GM18907 (cell line): ENCODE data around the gene PLEKHM2.
"Not testable (repeated sequence)": the region's sequence is repeated elsewhere in the genome, so short reads cannot be mapped to it uniquely, and the experiment has no call there.

Experiments
- ATAC-seq: cut with Tn5 transposase; IDR thresholded peaks from one replicate; pipeline ENCODE4 v1.9.1; 2021; ENCODE audit warnings: mild to moderate bottlenecking, moderate library complexity; ENCODE audit not compliant: unreplicated experiment

PLEKHM2 gene, protein sequence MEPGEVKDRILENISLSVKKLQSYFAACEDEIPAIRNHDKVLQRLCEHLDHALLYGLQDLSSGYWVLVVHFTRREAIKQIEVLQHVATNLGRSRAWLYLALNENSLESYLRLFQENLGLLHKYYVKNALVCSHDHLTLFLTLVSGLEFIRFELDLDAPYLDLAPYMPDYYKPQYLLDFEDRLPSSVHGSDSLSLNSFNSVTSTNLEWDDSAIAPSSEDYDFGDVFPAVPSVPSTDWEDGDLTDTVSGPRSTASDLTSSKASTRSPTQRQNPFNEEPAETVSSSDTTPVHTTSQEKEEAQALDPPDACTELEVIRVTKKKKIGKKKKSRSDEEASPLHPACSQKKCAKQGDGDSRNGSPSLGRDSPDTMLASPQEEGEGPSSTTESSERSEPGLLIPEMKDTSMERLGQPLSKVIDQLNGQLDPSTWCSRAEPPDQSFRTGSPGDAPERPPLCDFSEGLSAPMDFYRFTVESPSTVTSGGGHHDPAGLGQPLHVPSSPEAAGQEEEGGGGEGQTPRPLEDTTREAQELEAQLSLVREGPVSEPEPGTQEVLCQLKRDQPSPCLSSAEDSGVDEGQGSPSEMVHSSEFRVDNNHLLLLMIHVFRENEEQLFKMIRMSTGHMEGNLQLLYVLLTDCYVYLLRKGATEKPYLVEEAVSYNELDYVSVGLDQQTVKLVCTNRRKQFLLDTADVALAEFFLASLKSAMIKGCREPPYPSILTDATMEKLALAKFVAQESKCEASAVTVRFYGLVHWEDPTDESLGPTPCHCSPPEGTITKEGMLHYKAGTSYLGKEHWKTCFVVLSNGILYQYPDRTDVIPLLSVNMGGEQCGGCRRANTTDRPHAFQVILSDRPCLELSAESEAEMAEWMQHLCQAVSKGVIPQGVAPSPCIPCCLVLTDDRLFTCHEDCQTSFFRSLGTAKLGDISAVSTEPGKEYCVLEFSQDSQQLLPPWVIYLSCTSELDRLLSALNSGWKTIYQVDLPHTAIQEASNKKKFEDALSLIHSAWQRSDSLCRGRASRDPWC

DNA sequence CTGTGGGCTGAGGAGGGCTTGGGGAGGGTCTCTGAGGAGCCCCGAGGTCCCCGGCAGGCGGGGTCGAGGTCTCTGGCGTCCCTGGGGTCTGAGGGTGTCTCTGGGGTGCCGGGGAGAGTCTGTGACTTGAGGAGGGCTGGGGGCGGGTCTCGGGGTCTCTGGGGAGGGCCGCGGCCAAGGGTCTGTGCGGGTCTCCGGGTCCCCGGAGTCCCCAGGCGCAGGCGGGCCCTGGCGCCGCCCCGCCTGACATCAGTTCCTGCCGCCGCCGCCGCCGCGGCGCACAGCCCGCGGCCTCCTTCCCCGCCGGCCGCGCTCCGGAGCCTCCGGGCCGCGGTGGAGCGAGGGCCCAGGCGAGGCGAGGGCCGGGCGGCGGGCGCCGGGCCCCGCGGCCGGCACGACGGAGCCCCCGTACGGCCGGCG is at the start of gene PLEKHM2:
Gene PLEKHM2, plus strand, starts transcription at position 279 of the 420 bp plus-strand sequence. CDS start 239 bp downstream, outside the sequence.
- ATAC-seq = no peak

DNA sequence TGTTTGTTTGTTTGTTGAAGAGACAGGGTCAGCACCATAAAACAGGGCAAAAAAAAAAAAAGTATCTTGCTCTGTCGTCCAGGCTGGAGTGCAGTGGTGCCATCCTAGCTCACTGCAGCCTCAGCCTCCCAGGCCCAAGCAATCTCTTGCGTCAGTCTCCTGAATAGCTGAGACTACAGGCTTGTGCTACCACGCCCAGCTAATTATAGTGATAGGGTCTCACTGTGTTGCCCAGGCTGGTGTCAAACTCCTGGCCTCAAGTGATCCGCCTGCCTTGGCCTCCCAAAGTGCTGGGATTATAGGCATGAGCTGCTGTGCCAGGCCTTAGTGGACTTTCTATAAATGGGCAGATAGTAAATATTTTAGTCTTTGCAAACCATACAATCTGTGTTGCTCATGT is 47.7 kb upstream of the PLEKHM2 start:
- no peak for ATAC-seq

DNA sequence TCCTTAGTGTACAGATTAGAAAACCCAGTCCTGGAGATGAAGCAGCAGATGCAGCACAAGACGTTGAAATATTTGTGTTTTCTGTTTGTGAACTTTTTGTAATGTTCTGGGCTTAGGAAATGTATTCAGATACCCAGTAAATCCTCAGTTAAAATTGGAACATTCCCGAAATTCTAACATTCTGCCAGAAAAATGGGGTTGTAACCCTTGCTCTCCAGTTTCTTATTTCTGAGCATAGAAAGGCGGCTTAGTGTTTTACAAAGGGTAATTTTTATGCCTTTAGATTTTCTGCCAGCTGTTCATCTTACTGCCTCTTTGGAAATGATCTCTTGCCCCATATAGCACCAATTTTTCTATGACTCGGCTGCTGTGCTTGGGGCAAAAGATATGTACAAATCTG is 46.3 kb upstream of the PLEKHM2 start:
- no peak for ATAC-seq

DNA sequence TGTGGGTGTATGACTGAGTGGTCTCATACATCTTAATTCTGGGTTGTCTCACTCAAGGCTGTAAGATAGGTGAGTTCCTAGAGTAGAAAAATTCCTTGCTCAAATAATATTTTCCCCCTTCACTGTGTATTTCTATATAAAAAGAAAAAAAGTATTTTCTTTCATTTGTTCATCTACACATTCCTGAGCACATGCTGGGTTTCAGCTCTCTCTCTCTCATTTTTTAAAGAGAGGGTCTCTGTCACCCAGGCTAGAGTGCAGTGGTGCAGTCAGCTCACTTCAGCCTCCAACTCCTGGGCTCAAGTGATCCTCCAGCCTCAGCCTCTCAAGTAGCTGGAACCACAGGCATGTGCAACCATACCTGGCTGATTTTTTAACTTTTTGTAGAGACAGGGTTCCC is 44.9 kb upstream of the PLEKHM2 start:
- ATAC-seq = no peak

DNA sequence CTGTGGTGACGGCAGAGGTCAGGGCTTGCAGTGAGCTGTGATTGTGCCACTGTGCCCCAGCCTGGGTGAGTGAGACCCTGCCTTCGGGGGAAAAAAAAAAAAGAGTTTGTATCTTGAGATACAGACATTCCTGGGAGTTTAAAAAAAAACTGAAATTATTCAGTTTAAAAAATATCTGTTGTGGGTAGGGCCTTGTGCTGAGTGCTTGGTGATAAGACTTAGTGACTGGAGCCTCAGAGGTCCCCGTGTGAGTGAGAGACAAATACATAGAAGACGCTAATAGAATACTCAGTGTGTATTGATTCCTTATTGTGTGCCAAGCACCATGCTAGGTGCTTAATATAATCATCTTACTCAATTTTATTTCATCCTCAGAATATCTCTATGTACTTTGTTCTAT is 44.2 kb upstream of the PLEKHM2 start:
- ATAC-seq = no peak

DNA sequence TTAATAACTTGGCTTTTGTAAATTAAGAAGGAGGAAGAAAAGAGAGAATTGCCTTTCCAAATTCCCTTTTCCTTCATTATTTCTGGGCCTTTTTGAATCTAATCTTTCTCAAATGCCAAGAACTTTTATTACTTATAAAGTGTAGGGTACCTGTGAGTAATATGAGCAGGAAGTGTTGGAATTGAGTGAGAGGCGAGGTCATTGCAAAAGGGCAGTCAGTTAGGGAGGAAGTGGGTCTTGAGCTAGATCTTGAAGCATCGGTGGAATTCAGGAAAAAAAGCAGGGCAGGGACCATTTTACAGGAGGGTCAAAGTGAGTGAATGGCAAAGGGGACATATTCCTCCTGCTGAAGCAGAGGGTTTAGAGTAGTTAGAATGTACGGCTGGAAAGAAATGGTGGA is 43.5 kb upstream of the PLEKHM2 start:
- ATAC-seq = no peak

DNA sequence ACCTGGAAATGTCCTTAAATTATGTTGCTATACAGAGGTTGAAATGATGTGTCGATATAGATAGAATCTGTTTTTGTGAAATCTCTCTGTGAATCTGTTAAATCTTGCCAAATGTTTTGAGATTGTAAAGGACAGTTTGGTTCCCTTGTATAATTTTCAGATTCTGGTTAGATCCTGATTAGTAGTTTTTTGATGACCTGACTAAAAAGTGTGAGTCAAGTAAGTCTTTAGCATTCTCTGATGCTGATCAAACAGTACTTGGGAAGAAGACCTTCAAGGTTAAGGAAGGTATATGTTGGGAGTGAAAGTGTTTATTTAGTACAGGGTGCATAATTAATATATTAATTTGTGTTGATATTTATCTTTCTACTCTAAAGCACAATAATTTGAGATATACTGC is 34.2 kb upstream of the PLEKHM2 start:
- ATAC-seq = no peak

DNA sequence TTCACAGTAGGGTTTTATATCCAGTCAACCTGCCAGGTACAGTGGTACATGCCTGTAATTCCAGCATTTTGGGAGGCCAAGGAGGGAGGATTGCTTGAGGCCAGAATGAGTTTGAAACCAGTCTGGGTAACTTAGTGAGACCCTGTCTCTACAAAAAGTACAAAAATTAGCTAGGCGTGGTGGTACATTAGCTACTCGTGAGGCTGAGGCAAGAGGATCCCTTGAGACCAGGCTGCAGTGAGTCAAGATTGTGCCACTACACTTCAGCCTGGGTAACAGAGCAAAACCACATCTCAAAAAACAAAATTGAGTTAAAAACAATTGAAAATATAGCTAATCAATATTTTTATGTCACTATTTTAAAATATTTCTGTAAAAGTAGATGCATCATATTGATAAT is 33.7 kb upstream of the PLEKHM2 start:
- no peak for ATAC-seq

DNA sequence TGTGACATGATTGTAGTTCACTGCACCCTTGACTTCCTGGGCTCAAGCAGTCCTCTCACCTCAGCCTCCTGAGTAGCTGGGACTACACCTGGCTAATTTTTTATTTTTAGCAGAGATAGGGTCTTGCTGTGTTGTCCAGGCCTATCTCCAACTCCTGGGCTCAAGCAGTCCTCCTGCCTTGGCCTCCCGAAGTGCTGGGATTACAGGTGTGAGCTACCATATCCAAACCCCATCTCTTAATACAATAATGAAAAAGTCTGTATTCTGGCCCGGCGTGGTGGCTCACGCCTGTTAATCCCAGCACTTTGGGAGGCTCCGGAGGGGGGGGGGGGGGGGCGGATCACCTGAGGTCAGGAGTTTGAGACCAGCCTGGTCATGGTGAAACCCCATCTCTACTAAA is 32.0 kb upstream of the PLEKHM2 start:
- not testable (repeated sequence) for ATAC-seq

DNA sequence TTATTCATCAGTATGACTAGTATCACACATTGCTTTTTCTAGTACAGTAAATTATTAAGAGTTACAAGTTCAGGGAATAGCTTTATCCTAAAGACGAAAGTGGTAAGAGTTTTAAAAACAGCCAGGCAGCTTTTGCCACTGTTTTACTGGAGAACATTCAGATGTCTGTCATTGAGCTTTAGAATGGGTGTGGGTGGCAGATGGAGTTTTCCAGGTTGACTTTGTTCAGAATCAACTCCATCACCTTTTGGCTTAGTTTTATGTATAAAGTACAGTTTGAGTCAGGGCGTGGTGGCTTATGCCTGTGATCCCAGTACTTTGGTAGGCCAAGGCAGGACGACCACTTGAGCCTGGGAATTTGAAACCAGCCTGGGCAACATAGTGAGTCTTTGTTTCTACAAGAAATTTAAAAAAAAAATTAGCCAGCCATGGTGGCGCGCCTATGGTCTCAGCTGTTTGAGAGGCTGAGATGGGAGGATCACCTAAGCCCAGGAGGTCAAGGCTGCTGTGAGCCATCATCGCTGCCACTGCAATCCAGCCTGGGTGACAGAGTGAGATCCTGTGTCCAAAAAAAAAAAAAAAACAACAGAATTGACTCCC is 29.9 kb upstream of the PLEKHM2 start:
- ATAC-seq = no peak

DNA sequence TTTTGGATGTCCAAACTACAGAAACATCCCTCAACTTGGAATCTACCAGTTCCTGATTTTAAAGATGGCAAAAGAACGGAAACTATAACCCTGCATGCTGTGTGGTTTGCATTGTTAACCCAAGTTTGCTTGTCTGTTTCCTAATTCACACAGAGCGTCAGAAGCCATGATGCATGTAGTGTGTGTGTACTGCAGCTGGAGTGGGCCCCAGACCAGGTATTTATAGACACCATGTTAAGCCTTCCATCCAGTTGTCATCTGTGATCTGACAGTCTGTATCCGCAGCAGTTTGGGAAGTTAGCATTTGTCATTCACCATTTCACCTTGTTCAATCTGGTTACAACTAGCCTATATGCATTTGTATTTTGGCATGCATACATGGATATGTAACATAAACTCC is 27.7 kb upstream of the PLEKHM2 start:
- no peak for ATAC-seq

DNA sequence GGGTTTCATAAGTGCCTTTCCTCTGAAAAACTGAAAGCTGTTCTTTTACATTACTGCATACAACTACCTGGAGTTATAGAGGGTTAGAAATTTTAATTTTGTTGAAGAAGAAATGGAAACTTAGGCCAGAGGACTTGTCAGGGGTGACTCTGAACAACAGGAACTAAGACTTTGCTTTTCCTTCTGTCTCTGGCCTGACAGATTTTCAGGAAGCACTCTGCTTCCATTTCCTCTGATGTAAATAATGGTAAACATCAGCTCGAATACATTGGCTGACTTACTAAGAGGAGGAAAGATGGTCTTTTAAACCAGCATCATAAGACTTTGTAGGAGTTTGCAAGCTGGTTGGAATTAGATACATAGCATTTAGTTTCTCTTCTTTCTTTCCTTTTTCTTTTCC is 27.1 kb upstream of the PLEKHM2 start:
- no peak for ATAC-seq

DNA sequence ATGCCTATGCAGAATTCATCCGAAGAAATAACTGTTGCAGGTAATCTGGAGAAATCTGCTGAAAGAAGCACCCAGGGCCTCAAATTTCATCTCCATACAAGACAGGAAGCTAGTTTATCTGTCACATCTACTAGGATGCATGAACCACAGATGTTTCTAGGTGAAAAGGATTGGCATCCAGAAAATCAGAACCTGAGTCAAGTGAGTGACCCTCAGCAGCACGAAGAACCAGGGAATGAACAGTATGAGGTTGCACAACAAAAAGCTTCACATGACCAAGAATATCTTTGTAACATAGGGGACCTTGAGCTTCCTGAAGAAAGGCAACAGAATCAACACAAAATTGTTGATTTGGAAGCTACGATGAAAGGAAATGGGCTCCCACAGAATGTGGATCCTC is 24.0 kb upstream of the PLEKHM2 start:
- no peak for ATAC-seq

DNA sequence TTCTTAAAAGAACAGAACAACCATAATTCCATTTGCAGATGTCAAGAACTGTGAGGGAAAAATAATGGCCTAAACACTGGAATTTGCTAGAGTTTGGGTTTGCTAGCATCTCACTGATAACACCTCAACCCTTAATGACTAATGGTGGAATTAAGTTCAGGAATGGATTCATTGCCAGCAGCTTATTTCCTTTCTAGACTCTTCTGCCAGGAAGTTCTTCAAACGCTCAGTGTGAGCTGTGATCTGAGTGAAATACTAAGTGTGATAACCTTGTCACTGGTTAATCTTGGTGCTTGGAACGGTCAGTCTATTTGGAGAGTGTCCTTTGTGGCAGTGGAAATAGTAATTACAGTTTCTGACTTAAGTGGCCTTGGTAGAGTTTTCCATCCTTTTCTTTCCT is 21.6 kb upstream of the PLEKHM2 start:
- no peak for ATAC-seq

DNA sequence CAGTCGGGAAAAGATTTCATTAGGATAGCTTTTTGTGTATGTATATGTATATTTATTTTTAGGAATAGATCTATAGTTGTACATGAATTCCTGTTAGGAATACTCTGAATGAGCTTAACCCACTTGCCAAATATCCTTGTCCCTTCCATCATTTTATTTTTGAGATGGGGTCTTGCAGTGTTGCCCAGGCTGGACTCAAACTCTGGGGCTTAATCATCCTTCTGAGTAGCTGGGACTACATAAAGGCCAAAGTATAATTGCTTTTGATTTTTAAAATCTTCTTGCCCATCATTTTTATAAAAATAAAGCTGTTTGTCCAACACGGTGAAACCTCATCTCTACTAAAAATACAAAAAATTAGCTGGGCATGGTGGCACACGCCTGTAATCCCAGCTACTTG is 20.2 kb upstream of the PLEKHM2 start:
- ATAC-seq = no peak

DNA sequence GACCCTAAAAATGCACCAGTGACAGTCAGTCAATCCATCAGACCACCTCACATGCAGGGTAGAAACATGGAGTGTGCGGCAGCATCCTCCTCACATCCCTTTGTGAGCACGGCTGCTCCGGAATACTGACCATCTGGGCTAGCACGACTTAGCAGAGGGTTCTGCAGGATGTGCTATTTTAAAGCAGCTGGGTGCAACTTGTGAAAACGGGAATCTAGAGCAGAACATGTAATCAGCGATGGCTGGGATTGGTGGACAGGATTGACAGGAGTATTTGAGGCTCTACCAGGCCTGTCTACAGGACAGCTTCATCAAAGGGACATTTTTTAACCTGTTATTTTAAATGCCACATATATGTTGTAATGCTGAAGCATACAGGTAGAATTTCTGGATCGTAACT is 16.8 kb upstream of the PLEKHM2 start:
- no peak for ATAC-seq

DNA sequence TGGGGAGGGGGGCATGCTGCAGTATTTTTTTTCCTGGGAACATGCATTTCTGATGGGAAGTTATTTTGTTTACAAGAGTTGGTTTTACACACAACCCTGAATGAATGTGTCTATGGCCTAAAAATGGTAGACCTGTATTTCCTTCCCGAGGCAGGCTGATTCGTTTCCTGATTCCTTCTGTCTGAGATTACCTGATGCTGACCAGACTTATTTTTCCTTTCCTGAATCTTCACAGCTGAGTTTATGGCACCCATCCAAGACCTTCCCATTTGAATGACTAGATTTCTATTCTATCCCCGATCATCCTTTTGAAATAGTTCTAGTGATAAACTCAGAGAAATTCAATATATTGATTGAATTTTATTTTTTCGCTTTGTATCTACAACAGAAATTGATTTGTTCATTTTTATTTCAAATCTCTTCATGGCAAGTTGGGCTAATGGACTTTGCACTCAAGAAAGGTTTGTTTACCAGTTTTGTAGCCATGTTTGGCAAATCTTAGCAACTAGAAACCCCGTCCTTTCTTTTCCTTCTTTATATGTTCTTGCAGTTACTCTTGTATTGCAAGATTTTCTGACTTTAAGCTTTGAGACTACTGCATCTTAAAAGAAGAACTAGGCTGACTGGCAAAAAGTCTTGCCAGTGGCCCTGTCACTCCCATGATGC is 15.9 kb upstream of the PLEKHM2 start:
- ATAC-seq = no peak

DNA sequence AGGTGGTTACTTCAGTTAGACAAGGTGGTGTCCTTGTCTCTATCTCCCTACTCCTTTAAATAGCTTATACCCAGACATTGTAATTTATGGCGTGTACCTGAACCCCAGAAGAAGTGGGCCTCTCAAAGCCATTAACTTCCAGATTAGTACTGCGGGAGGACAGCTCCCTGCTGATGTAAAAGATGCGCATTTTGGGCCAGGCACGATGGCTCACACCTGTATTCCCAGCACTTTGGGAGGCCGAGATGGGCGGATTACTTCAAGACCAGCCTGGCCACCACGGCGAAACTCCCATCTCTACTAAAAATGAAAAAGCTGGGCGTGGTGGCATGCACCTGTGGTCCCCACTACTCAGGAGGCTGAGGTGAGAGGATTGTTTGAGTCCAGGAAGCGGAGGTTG is 15.0 kb upstream of the PLEKHM2 start:
- ATAC-seq = no peak

DNA sequence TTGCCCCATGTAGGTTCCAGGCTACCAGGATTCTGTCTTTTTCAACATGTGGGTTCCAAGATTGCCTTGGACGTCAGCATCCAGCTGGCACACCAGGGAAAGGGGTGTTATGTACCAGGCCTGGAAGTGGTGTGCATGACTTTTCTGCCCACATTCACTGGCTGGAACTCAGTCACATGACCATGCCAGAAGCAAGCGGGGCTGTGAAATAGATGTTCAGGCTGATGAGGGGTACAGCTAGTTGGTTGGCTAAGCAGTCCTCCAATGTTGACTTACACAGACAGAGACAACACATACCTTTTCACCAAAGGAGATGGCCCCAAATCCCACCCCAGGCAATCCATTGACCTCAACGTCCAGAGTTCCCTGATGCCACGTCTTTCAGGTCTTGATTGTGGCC is 14.3 kb upstream of the PLEKHM2 start:
- no peak for ATAC-seq

DNA sequence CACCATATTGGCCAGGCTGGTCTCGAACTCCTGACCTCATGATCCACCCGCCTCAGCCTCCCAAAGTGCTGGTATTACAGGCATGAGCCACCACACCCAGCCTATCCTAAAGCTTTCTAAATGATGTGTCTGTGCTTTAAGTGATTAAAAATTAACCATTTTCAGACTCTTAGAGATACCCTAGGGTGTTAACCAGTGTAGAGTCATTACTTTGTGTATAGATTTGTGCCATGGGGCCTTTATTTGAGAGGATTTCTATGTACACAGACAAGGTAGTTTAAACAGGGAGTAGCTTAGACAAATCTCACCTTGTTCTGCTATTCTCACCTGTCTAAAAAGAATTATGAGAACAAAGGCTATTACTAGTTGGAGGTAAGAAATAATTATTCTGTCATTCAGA is 12.7 kb upstream of the PLEKHM2 start:
- no peak for ATAC-seq
